GM19193 (cell line): Measurements from ENCODE around the gene SFI1.

Experiments used
- POLR2A ChIP-seq: IDR thresholded peaks from 4 replicates; pipeline ENCODE4 v1.6.1; 2011; ENCODE audit not compliant: insufficient read depth, insufficient read length; ENCODE audit errors: extremely low read depth

The SFI1 gene

DNA sequence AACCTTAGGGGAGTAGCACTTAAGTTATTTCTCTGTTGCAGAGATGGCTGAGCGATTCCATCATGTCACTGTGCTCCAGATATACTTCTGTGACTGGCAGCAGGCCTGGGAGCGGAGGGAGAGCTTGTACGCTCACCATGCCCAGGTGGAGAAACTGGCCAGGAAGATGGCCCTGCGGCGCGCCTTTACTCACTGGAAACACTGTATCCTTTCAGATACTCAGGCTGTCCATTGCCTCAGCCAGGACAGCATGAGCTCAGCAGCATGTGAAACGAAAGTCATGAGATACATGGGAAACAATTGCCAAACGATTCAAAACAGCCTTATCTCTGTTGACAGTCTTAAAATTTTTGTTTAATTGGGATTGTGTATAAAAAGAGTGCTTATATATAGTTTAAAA is 78.9 kb downstream of the SFI1 start:
- no peak for TF ChIP-seq POLR2A

DNA sequence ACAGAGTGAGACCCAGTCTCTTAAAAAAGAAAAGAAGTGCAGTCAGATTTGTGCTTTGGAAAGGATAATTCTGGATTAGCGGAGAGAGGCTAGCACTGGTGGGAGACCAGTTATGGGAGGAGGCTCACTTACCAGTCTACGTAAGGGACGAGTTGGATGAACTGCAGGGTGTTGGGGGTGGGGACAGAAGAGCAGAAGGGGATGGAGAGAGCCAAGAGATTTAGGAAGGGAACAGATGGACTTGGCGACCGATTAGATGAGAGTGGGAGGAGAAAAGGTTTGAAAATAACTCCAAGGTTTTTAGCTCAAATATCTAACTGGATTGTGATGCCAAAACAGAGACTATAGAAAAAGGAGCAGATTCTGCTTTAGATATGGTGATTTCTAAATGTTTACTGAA is 81.4 kb downstream of the SFI1 start:
- TF ChIP-seq POLR2A: no peak

DNA sequence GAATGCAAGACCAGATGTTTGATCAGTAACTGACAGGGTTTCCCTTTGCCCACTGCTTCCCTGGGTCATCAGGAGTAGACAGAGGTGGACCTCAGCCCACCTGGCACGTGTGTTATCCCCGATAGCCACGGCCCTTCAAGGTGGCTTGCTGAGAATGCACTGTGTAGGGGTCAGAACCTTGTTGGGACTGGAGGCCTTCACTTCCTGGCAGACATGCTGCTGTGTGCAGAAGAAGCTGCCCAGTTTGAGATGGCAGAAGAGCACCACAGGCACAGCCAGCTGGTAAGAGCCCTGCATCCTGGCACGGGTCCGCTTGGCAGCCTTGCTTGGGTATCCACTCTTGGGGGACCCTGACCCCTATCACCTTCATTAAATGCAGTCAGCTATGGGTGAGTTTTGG is 81.8 kb downstream of the SFI1 start:
- no peak for TF ChIP-seq POLR2A

DNA sequence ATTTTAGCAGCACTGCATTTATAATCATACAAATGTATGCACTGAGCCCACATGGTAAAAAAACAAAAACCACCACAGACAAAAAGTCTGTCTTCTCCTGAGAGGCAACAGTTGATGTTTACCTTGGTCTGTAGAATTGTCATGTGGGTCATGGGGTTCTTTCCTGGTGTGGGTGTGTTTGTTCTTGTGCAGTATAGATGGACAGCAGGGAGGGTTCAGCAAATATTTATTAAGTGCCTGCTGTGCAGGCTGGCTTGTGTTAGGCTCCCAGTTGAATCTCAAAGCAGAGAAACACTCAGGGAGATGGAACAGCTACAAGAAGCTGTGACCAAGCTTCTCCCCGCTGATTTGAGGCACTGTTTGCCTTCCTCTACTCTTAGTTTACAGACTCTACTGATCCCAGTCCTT is 83.5 kb downstream of the SFI1 start:
- no peak for TF ChIP-seq POLR2A

DNA sequence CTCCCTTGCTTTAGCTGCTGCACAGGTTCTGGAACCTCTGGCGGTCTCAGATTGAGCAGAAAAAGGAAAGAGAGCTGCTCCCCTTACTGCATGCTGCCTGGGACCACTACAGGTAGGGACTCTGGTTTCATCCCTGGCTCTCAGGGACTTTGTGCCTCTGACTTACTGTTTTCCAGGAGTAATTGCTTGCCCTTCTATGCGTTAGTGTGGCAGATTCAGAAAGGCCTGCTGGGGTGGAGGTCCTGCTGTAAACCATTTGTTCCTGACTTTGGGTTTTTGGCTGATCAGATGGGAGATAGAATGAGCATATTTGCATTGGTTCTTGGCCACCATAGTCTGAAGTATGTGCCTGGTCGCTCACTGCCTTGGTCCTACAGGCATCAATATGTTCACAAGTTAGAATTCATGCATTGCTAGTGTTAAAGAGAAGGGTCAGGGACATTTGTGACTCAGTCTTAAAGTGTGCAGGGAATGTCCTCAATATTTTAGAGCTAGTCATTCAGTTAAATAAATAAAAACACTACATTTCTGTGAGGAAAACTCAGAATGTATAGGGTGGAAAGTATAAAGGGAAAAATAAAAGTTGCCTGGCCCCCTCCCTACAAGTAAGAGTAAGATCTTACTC is 87.6 kb downstream of the SFI1 start:
- no peak for TF ChIP-seq POLR2A

DNA sequence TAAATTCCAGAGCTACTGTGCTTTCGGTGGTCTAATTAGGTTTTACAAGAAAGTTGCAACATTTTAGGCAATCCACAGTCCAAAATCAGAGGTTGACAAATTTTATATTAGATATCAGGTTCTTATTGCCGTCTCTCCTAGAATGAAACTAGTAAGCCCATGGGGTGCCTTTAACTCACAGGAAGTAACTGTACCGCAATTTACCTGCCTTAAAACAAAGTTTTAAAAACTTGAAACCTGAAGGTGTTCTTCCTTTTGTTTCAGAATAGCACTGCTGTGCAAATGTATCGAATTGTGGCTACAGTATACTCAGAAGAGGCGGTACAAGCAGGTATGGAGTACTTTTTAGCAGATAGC is 88.4 kb downstream of the SFI1 start:
- TF ChIP-seq POLR2A: no peak

DNA sequence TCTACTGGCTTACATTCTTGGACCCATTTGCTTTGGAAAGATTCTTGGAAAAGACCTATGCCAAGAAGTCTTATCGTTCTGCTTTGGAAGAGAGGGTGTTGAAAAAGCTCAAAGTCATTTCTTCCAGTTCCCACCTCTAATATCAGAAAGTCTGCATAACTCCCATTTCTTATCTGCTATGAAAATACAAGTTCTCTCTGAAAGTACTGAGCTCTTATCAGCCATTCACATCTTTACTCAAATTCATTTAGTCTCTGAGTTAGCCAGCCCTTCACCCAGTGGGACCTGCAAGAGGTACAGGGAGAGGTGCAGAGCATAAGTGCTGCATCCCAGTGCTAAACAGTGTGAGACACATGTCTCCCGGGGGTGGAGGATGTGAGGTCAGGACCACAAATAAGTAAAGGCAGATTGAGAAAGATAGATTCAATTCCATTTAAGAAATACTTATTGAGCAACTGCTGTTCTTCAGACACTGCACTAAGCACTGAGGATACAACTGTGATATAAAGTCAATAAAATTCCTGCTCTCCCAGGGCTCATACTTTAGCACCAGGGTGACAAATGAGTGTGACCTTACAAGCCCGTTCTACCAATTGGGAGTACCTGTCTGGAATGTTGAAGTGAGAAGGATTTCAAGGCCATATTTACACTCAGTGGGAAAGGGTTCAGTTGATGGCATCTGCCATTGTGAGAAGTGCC is 89.0 kb downstream of the SFI1 start:
- TF ChIP-seq POLR2A: no peak

DNA sequence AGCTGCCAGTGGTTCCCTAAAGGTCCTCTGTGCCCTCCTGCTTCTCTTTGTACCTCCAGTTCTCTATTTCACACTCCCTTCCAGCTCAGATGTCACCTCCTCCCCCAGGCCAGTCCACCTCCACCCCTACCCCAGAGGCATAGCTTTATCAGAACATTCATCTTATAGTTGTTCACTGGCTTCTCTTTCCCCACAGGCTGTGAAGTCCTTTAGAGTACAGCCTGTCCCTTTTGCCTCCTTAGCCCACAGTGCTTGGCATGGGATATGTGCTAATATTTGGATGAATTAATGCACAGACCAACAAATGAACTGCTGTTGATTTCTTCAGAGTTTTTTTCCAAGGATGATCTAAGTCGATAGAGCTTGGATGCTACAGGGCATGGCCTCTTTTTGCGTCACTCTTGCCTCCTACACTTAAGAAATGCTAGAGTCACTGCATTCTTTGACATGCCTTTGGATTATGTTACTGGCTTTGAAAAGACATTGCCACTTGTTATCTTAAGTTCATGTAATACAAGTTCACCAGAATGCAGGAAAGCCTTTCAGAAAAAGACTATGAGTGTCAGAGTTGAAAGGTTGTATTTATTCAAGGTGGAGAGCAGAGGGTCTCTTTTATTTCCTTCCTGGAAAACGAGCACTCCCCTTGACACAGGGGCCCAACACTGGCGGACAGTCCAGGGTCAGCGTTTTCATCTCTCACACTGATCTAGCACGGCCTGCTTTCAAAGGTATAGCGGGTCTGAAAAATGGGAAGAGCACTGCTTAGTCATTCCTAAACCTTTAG is 90.0 kb downstream of the SFI1 start:
- TF ChIP-seq POLR2A: no peak

DNA sequence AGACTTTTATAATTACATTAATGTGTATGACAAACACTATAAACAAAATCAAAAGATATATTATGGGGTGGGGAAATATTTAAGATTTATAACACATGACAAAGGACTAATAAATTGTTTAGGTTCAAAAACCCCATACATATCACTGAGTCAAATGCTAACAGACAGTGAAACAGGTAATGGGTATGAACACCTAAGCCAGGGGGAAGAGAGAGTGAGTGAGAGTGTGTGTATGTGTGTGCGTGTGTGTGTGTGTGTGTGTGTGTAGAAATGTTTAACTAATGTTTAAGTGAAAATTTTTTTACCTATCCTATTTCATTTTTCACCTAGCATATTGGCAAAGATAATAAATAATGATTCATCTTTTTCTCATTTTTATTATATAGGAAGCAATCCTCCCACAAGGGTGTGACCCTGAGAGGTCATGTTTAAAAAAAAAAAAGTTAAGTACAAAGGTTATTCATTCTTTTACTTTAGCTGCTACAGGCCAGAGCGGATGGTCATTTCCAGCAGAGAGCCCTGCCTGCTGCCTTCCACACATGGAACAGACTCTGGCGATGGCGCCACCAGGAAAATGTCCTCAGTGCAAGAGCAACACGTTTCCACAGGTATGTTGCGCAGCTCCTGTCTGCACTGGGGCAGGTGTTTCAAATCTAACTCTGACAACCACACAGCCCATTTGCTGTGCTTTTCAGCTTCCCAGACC is 92.8 kb downstream of the SFI1 start:
- TF ChIP-seq POLR2A: no peak

DNA sequence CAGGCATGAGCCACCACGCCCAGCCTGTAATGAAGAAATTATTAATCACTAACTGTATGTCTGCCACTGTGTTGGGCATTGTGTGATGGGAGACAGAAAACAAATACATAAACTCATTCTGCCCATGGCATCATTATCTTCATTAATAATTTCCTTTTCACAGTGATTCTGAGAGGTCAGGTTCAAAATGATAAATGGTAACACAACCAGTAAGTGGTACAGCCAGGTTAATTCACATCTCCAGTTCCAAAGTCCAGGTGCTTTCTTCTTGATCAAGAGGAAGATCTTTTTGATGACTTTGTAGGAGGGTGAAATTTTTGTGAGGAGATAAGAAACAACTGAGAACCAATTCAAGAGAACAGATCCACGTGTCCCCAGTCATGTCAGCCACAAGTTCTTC is 98.9 kb downstream of the SFI1 start:
- no peak for TF ChIP-seq POLR2A

DNA sequence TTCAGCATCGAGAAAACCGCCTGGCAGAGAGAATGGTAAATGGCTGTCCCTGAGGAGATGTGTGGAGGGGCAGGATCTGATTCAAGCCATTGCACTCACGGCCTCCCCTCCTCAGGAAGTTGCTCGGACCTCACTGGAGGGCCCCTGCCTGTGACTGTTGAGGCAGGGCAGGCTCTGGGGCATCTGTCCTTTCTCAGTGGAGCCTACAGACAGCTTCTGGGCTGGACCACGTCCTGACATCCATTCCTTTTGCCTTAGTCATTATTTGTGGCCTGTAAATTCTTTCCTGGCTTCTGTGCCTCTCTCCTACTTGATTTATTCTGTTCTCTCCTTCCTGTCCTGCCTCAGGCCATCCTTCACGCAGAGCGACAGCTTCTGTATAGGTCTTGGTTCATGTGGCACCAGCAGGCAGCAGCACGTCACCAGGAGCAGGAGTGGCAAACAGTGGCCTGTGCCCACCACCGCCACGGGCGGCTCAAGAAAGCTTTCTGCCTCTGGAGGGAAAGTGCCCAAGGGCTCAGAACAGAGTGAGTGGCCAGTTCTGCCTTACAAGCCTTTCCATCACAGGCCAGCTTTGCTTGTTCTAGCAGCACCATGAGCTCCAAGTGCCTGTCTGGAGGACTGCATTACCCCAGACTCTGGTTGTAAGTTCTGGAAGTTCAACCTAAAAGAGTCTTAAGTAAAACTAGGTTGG is 106.1 kb downstream of the SFI1 start:
- no peak for TF ChIP-seq POLR2A

DNA sequence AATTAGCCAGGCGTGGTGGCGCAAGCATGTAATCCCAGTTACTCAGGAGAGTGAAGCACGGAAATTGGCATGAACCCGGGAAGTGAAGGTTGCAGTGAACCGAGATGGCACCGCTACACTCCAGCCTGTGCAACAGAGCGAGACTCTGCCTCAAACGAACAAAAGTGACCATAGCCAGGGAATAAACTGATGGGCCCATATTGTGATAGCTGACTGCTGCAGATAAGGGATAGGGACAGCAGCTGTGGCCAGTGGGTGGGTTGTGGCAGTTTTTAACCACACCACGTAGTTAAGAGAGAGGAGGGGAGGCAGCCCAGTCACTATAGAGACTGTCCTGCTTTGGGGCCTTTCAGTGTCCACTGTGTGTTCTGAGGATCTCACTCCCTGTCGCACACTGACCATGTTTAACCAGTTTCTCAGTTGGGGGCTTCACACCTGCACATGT is 106.8 kb downstream of the SFI1 start:
- TF ChIP-seq POLR2A: no peak

DNA sequence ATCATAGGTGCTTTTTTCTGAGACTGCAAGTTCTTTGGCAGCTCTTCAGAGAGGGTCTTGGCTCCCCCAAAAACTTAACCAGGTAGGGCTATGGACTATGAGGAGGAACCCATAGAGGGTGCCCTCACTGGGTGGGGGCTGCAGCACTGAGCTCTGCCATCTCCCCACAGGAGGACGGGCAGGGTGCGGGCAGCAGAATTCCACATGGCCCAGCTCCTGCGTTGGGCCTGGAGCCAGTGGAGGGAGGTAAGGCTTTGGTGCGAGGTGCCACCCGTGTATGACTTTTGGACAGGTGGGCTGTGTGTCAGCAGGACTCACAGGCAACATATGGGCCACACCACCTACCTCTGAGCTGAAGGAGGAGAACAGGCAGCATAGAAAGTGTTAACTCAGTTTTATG is 107.2 kb downstream of the SFI1 start:
- no peak for TF ChIP-seq POLR2A

DNA sequence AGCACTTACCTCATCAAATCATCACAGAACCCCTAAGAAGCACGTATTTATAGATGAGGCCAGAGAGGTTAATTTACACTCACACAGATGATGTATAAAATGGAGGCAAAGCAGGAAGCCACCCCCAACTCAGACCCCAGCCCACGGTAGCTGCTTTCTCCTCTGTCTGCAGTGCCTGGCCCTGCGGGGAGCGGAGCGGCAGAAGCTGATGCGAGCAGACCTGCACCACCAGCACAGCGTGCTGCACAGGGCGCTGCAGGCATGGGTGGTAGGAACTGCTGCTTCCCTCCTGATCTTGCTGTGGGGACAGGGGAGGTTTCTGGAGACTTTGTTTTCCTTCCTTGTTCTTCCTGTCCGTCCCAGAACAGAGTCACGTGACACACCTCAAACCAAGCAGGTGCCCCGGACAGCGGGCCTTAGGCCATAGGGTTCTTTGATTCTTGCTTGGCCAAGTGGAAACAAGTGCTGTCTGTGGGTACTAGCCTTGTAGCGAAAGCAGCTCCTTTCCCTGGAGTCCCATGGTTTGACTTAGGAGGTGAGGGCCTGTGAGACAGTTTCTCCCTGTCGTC is 107.9 kb downstream of the SFI1 start:
- no peak for TF ChIP-seq POLR2A
